Measurements from ENCODE around the gene PRKG1.

- TF ChIP-seq, protein P1, sequence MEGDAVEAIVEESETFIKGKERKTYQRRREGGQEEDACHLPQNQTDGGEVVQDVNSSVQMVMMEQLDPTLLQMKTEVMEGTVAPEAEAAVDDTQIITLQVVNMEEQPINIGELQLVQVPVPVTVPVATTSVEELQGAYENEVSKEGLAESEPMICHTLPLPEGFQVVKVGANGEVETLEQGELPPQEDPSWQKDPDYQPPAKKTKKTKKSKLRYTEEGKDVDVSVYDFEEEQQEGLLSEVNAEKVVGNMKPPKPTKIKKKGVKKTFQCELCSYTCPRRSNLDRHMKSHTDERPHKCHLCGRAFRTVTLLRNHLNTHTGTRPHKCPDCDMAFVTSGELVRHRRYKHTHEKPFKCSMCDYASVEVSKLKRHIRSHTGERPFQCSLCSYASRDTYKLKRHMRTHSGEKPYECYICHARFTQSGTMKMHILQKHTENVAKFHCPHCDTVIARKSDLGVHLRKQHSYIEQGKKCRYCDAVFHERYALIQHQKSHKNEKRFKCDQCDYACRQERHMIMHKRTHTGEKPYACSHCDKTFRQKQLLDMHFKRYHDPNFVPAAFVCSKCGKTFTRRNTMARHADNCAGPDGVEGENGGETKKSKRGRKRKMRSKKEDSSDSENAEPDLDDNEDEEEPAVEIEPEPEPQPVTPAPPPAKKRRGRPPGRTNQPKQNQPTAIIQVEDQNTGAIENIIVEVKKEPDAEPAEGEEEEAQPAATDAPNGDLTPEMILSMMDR (IDR thresholded peaks at IDR 0.05), result no peak
- TF ChIP-seq ZFX (IDR thresholded peaks at IDR 0.05; ENCODE audit: borderline replicate concordance), result no peak
Measured at GRCh38 chr10:52092390-52092789, 1018.1 kb downstream of the PRKG1 start.
